ENCODE data around the gene ARF3. TPM values are rescaled to one million over a fixed set of nuclear protein-coding genes. Genes with fewer than 3 reads are reported as not detected.

The ARF3 gene
- total and polyA plus RNA-seq, 2 donors (not counting 3 experiments of a cell fraction or from before 2014, with no cell fraction given): 149 to 172 TPM

GRCh38 chr12:48956279-48957140 lies 777 bp downstream of the ARF3 start:
- Histone ChIP-seq H3K9me3 (replicated peaks; ENCODE audit: control insufficient read depth, insufficient read depth, low read length) (no peaks in the 10 kb centered on the region), H3K4me1 (ENCODE audit: control insufficient read depth, extremely low read depth, insufficient read depth, low read length) (peaks cover 22% of the 10 kb centered on the region), H3K9me1 (replicated peaks; ENCODE audit: control insufficient read depth, extremely low read depth, insufficient read depth, low read length) (no peaks in the 10 kb centered on the region), H3K27ac (ENCODE audit: insufficient read depth, low read depth, low read length) (peak overlapping the region; percentile 76), H4K20me1 (replicated peaks; ENCODE audit: control insufficient read depth, extremely low read depth, insufficient read depth, low read length) (peaks cover 11% of the 10 kb centered on the region), H3K79me2 (ENCODE audit: control insufficient read depth, insufficient read depth, low read length) (peaks cover 55% of the 10 kb centered on the region), H3K9ac (replicated peaks; ENCODE audit: extremely low read depth, insufficient read depth, low read length) (peak overlapping the region; percentile 87), H3K36me3 (ENCODE audit: control insufficient read depth in 2 of 2, extremely low read depth in 1 of 2, insufficient read depth in 2 of 2, low read length in 2 of 2) (peaks cover 4 to 6% of the 10 kb centered on the region in 2 experiments), H2AFZ (ENCODE audit: low read depth, low read length) (peak overlapping the region; percentile 87), H3K4me3 (replicated peaks in 1 of 3; ENCODE audit: insufficient read depth in 1 of 3, low read depth in 1 of 3, low read length in 3 of 3) (peak overlapping the region; percentile 71 to 99 (median 90)), H3K4me2 (ENCODE audit: insufficient read depth, low read length) (peak overlapping the region; percentile 71), H3K27me3 (ENCODE audit: control insufficient read depth in 2 of 2, insufficient read depth in 2 of 2, low read length in 2 of 2) (no peaks in the 10 kb centered on the region)
- TF ChIP-seq POLR2A (IDR thresholded peaks at IDR 0.05; ENCODE audit: low read depth, low read length): no peak
- peak in 1 of 2 donors; percentile 14 for TF ChIP-seq CTCF (IDR thresholded peaks at IDR 0.05; ENCODE audit: extremely low read depth in 1 of 2, insufficient read depth in 1 of 2, low read depth in 1 of 2, low read length in 2 of 2)
- DNase-seq (ENCODE audit: low read depth, low spot score) (peak; percentile 96), FAIRE-seq (peak; percentile 99)
- TSS peak; percentile 63 for BruUV-seq (replicated peaks)
- ChIA-PET POLR2A (interaction anchor here (0.6 to 1.2 kb wide), 4 partner anchors 10 to 534 kb away, joined by 3 to 4 read pairs (median 3); partner anchors contain the start of gene RND1), CTCF (interaction anchor here (0.8 to 2.2 kb wide), 8 partner anchors 10 to 104 kb away, joined by 4 to 12 read pairs (median 6); partner anchors contain the start of gene WNT1)
- intact Hi-C loops (cut with micrococcal nuclease): loop anchor here (1.0 to 2.0 kb wide), 3 partner anchors 17 to 62 kb away; partner anchors contain the start of genes FKBP11 and PRKAG1
- dilution Hi-C loops (cut with MboI; ENCODE audit: extremely low pct_ligation_motif_present, low sequenced_read_pairs): no loop called here

All from endothelial cell of umbilical vein (primary cell).